H9 (cell line): ENCODE results near the gene TIPARP. TPM values are rescaled to one million over a fixed set of nuclear protein-coding genes. Genes with fewer than 3 reads are reported as not detected.

ENCODE experiments used
- DNase-seq: peaks from one replicate; pipeline ENCODE4 v3.0.0-alpha.2; 2017
- H2AFZ ChIP-seq: one replicate; pipeline ENCODE4 v1.6.1; 2013; ENCODE audit warnings: mild to moderate bottlenecking, low read length, control low read depth, moderate library complexity
- H2AK5ac ChIP-seq: 2 replicates; pipeline ENCODE4 v1.6.1; 2013; ENCODE audit warnings: low read length, control low read depth, mixed read lengths; ENCODE audit not compliant: insufficient read length
- H2BK120ac ChIP-seq: one replicate; pipeline ENCODE4 v1.6.1; 2013; ENCODE audit warnings: low read depth, mild to moderate bottlenecking, low read length, control low read depth, inconsistent platforms; ENCODE audit not compliant: poor library complexity, severe bottlenecking
- H2BK12ac ChIP-seq: 2 replicates; pipeline ENCODE4 v1.6.1; 2013; ENCODE audit warnings: low read length, control low read depth, mixed read lengths, low read depth; ENCODE audit not compliant: insufficient read length
- H2BK15ac ChIP-seq: 2 replicates; pipeline ENCODE4 v1.6.1; 2013; ENCODE audit warnings: low read depth, low read length, control low read depth
- H2BK20ac ChIP-seq: one replicate; pipeline ENCODE4 v1.6.1; 2013; ENCODE audit warnings: low read depth, mild to moderate bottlenecking, low read length, control low read depth, inconsistent platforms; ENCODE audit not compliant: poor library complexity, severe bottlenecking
- H2BK5ac ChIP-seq: 2 replicates; pipeline ENCODE4 v1.6.1; 2013; ENCODE audit warnings: low read length, control low read depth, mixed read lengths; ENCODE audit not compliant: insufficient read length
- H3K14ac ChIP-seq: 2 replicates; pipeline ENCODE4 v1.6.1; 2013; ENCODE audit warnings: low read length, control low read depth; ENCODE audit not compliant: insufficient read depth
- H3K18ac ChIP-seq: 2 replicates; pipeline ENCODE4 v1.6.1; 2013; ENCODE audit warnings: low read depth, mild to moderate bottlenecking, mixed read lengths, low read length, control low read depth; ENCODE audit not compliant: insufficient read length
- H3K23ac ChIP-seq: 2 replicates; pipeline ENCODE4 v1.6.1; 2013; ENCODE audit warnings: low read length, control low read depth, mixed read lengths, low read depth; ENCODE audit not compliant: insufficient read length
- H3K23me2 ChIP-seq: 2 replicates; pipeline ENCODE4 v1.6.1; 2013; ENCODE audit warnings: low read depth, mild to moderate bottlenecking, mixed read lengths, low read length, control low read depth; ENCODE audit not compliant: insufficient read length, poor library complexity, severe bottlenecking
- H3K27ac ChIP-seq: 2 replicates; pipeline ENCODE4 v1.5.1; 2013; ENCODE audit warnings: low read length, control low read depth, mixed read lengths, low read depth; ENCODE audit not compliant: insufficient read length
- H3K27me3 ChIP-seq: 2 replicates; pipeline ENCODE4 v1.6.1; 2013; ENCODE audit warnings: low read length, control low read depth, inconsistent platforms; ENCODE audit not compliant: insufficient read depth
- H3K4ac ChIP-seq: 2 replicates; pipeline ENCODE4 v1.6.1; 2013; ENCODE audit warnings: low read depth, mild to moderate bottlenecking, control low read depth, inconsistent platforms, low read length, moderate library complexity
- H3K4me1 ChIP-seq: 2 replicates; pipeline ENCODE4 v1.6.1; 2013; ENCODE audit warnings: low read length, control low read depth, inconsistent platforms; ENCODE audit not compliant: insufficient read depth
- H3K4me2 ChIP-seq: 2 replicates; pipeline ENCODE4 v1.6.1; 2013; ENCODE audit warnings: low read length, control low read depth, mixed read lengths; ENCODE audit not compliant: insufficient read length, insufficient read depth
- H3K56ac ChIP-seq: 2 replicates; pipeline ENCODE4 v1.6.1; 2013; ENCODE audit warnings: low read depth, mild to moderate bottlenecking, mixed read lengths, low read length, control low read depth; ENCODE audit not compliant: insufficient read length
- H3K79me1 ChIP-seq: 2 replicates; pipeline ENCODE4 v1.6.1; 2013; ENCODE audit warnings: low read depth, mild to moderate bottlenecking, moderate library complexity, low read length, control low read depth, inconsistent platforms; ENCODE audit not compliant: insufficient read depth, poor library complexity, severe bottlenecking
- H3K79me2 ChIP-seq: 2 replicates; pipeline ENCODE4 v1.6.1; 2013; ENCODE audit warnings: low read length, control low read depth, inconsistent platforms; ENCODE audit not compliant: insufficient read depth
- H3K9ac ChIP-seq: 2 replicates; pipeline ENCODE4 v1.6.1; 2013; ENCODE audit warnings: low read length, control low read depth, mixed read lengths; ENCODE audit not compliant: insufficient read length; ENCODE audit errors: extremely low read depth
- H3K9me3 ChIP-seq: one replicate; pipeline ENCODE4 v1.6.1; 2013; ENCODE audit warnings: low read depth, low read length, inconsistent platforms; ENCODE audit not compliant: control insufficient read depth
- H3T11ph ChIP-seq: one replicate; pipeline ENCODE4 v1.6.1; 2013; ENCODE audit warnings: mild to moderate bottlenecking, low read length, control low read depth, inconsistent platforms
- H4K20me1 ChIP-seq: one replicate; pipeline ENCODE4 v1.6.1; 2013; ENCODE audit not compliant: control insufficient read depth, insufficient read length, insufficient read depth
- H4K5ac ChIP-seq: 2 replicates; pipeline ENCODE4 v1.6.1; 2013; ENCODE audit warnings: low read depth, mild to moderate bottlenecking, mixed read lengths, low read length, control low read depth; ENCODE audit not compliant: insufficient read length
- H4K8ac ChIP-seq: replicated peaks from 2 replicates; pipeline ENCODE4 v1.6.1; 2013; ENCODE audit warnings: low read length, control low read depth, mixed read lengths, low read depth; ENCODE audit not compliant: insufficient read length
- H4K91ac ChIP-seq: 2 replicates; pipeline ENCODE4 v1.6.1; 2013; ENCODE audit warnings: low read depth, mild to moderate bottlenecking, moderate library complexity, mixed read lengths, low read length, control low read depth; ENCODE audit not compliant: insufficient read length
- H3K27ac Mint-ChIP-seq, 3 experiments: 2 replicates in 2 of 3; 3 replicates in 1 of 3; pipeline ENCODE4 v1.8.0; 2020 to 2021; ENCODE audit warnings: mixed read lengths in 3 of 3, mild to moderate bottlenecking in 1 of 3, moderate library complexity in 1 of 3
- H3K27me3 Mint-ChIP-seq: 2 replicates; pipeline ENCODE4 v1.8.0; 2021; ENCODE audit warnings: low read depth, mild to moderate bottlenecking, moderate library complexity, mixed read lengths
- H3K36me3 Mint-ChIP-seq, 3 experiments: 2 replicates in 2 of 3; 3 replicates in 1 of 3; pipeline ENCODE4 v1.8.0; 2020 to 2021; ENCODE audit warnings: low read depth in 3 of 3, mixed read lengths in 3 of 3; ENCODE audit not compliant: insufficient read depth in 1 of 3
- H3K4me1 Mint-ChIP-seq, 2 experiments: 2 replicates each; pipeline ENCODE4 v1.8.0; 2020; ENCODE audit warnings: mixed read lengths in 2 of 2
- H3K4me3 Mint-ChIP-seq, 2 experiments: 2 replicates in 1 of 2; 3 replicates in 1 of 2; pipeline ENCODE4 v1.8.0; 2020 to 2021; ENCODE audit warnings: mild to moderate bottlenecking in 2 of 2, mixed read lengths in 2 of 2, moderate library complexity in 1 of 2
- H3K9me3 Mint-ChIP-seq, 2 experiments: 2 replicates in 1 of 2; 3 replicates in 1 of 2; pipeline ENCODE4 v1.8.0; 2020; ENCODE audit warnings: mild to moderate bottlenecking in 2 of 2, mixed read lengths in 2 of 2, moderate library complexity in 1 of 2
- CTCF ChIP-seq: fragments of 200-600 bp; sonication (generic); conservative IDR thresholded peaks from 3 replicates; pipeline ENCODE4 v1.8.0; 2021; ENCODE audit warnings: antibody characterized with exemption, mild to moderate bottlenecking
- total RNA-seq: library from RNA; stranded (reverse); gene quantifications from 2 replicates; pipeline ENCODE4 v1.2.1, GENCODE V29; 2021

The TIPARP gene
- total RNA-seq, 1 experiment from 2014 or later = 5.9 TPM

GRCh38 chr3:156687023-156687422 lies 12.6 kb downstream of the TIPARP start:
- Histone ChIP-seq H3K23ac (no peak overlapping the region), H4K5ac (no peak overlapping the region), H3K27ac (no peak overlapping the region), H3K79me1 (no peaks in the 10 kb centered on the region), H2BK120ac (no peak overlapping the region), H3K4ac (no peak overlapping the region), H3K14ac (no peak overlapping the region), H3K9me3 (no peaks in the 10 kb centered on the region), H2AFZ (no peak overlapping the region), H2AK5ac (no peak overlapping the region), H2BK5ac (no peak overlapping the region), H3K56ac (no peak overlapping the region), H3K9ac (no peak overlapping the region), H3K18ac (no peak overlapping the region), H4K20me1 (no peaks in the 10 kb centered on the region), H4K91ac (no peak overlapping the region), H3K23me2 (no peaks in the 10 kb centered on the region), H3K27me3 (no peaks in the 10 kb centered on the region), H3K4me1 (no peaks in the 10 kb centered on the region), H2BK15ac (no peak overlapping the region), H3T11ph (no peak overlapping the region), H2BK20ac (no peak overlapping the region), H2BK12ac (no peak overlapping the region), H4K8ac (no peak overlapping the region), H3K79me2 (no peaks in the 10 kb centered on the region; the same call in 1 of the 2 replicates), H3K4me2 (no peak overlapping the region)
- no peak for TF ChIP-seq CTCF
- Mint-ChIP-seq H3K27ac (no peak overlapping the region), H3K4me3 (no peak overlapping the region), H3K9me3 (no peaks in the 10 kb centered on the region), H3K4me1 (peaks cover 4 to 32% of the 10 kb centered on the region in 2 experiments), H3K27me3 (no peaks in the 10 kb centered on the region), H3K36me3 (peaks cover 0 to 6% (median 0%) of the 10 kb centered on the region in 3 experiments; a peak in 2 of 7 replicates)
- DNase-seq = no peak
